ENCODE data around the gene ZYG11B.
"Not testable (repeated sequence)": the region's sequence is repeated elsewhere in the genome, so short reads cannot be mapped to it uniquely, and the experiment has no call there.

The ZYG11B gene

DNA sequence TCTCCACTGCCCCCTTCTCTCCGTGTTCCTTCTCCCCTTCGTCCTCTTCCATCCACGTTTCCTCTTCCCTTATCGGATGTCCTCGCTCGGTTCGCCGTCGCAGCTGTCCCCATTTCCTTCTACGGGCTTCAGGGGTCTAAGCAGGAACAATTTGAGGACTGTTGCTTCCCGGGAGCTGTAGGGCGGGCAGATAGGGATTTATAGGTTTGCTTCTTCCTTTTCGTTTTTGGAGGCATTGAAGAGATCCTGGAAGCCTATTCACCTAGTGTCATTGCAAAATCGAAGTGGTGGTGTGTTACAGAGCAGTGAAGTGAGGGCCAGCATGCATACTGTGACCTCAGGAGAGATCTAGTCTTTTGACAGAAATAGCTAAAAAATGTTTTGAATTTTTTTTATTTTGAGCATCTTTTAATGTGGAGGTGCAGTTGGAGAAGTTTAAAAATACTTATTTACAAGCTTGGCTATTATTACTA, 897 bp downstream of the ZYG11B start:
- DNase-seq (ENCODE audit: low read depth in 2 of 2), result peak in 1 of 2 donors; percentile 20
- H3K4me3 ChIP-seq (replicated peaks in 1 of 2; ENCODE audit: low read depth in 2 of 2, low read length in 2 of 2), result peak overlapping the region; percentile 70 to 81
- TF ChIP-seq, protein P1, sequence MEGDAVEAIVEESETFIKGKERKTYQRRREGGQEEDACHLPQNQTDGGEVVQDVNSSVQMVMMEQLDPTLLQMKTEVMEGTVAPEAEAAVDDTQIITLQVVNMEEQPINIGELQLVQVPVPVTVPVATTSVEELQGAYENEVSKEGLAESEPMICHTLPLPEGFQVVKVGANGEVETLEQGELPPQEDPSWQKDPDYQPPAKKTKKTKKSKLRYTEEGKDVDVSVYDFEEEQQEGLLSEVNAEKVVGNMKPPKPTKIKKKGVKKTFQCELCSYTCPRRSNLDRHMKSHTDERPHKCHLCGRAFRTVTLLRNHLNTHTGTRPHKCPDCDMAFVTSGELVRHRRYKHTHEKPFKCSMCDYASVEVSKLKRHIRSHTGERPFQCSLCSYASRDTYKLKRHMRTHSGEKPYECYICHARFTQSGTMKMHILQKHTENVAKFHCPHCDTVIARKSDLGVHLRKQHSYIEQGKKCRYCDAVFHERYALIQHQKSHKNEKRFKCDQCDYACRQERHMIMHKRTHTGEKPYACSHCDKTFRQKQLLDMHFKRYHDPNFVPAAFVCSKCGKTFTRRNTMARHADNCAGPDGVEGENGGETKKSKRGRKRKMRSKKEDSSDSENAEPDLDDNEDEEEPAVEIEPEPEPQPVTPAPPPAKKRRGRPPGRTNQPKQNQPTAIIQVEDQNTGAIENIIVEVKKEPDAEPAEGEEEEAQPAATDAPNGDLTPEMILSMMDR (IDR thresholded peaks at IDR 0.05; ENCODE audit: low read depth, low read length), result no peak

DNA sequence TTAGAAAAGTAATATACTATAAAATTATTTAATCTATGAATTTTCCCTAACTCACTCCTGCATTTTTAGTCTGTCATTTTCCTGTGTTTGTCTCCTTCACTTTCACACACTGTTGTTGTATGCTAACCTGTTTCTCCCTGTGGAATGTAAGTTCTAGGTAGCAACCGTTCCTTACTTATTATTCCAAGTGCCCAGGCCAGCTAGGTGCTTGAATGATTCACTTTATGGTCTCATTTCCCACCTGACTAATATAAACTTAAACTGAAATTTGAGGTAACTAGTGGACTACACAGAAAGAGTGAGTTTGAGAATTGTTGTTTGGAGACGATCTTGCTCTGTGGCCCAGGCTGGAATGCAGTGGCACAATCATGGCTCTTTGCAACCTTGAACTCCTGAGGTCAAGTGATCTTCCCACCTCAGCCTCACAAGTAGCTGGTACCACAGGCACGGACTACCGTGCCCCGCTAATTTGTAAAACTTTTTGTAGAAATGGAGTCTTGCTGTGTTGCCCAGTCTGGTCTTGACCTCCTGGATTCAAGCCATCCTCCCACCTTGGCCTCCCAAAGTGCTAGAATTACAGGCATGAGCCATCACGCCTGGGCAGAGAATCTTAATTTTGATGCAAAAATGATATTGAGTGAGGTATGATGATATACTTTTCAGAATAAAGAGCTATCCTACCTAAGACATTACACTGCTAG, 1.9 kb downstream of the ZYG11B start:
- DNase-seq (ENCODE audit: low read depth in 2 of 2), result no peak
- no peak overlapping the region for H3K4me3 ChIP-seq (replicated peaks in 1 of 2; ENCODE audit: low read depth in 2 of 2, low read length in 2 of 2)
- TF ChIP-seq, protein P1 (IDR thresholded peaks at IDR 0.05; ENCODE audit: low read depth, low read length), result no peak

- TF ChIP-seq, protein P1 (IDR thresholded peaks at IDR 0.05; ENCODE audit: low read depth, low read length), result no peak
- no peak for DNase-seq (ENCODE audit: low read depth in 2 of 2)
- H3K4me3 ChIP-seq (replicated peaks in 1 of 2; ENCODE audit: low read depth in 2 of 2, low read length in 2 of 2), result no peak overlapping the region
Observed at GRCh38 chr1:52733368-52733767, 7.1 kb downstream of the ZYG11B start.

DNA sequence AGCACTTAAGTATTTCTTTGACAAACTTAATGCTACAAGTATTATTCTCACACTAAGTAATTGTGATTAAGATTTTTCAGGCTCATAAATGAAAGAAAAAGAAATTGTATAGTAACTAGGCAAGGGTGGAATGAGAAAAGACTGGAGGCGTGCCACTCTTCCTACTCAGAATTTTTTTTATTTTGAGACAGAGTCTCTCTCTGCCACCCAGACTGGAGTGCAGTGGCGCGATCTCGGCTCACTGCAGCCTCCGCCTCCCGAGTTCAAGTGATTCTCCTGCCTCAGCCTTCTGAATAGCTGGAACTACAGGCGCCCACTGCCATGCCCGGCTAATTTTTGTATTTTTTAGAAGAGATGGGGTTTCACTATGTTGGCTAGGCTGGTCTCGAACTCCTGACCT, 9.1 kb downstream of the ZYG11B start:
- H3K4me3 ChIP-seq (replicated peaks in 1 of 2; ENCODE audit: low read depth in 2 of 2, low read length in 2 of 2); DNase-seq (ENCODE audit: low read depth in 2 of 2): not testable (repeated sequence)

DNA sequence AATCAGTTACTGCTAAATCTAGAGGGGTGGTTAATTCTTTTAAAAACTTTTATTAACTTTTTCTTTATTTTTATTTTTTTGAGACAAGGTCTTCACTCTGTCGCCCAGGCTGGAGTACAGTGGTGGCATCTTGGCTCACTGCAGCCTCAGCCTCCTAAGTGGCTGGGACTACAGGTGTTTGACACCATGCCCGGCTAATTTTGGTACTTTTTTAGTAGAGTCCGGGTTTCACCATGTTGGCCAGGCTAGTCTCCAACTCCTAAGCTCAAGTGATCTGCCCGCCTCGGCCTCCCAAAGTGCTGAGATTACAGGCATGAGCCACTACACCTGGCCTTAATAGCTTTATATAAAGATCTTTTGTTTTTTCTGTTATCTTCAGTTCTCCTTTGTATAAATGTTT, 11.9 kb downstream of the ZYG11B start:
- DNase-seq (ENCODE audit: low read depth in 2 of 2), result no peak
- TF ChIP-seq, protein P1 (IDR thresholded peaks at IDR 0.05; ENCODE audit: low read depth, low read length), result no peak
- H3K4me3 ChIP-seq (replicated peaks in 1 of 2; ENCODE audit: low read depth in 2 of 2, low read length in 2 of 2), result no peak overlapping the region

DNA sequence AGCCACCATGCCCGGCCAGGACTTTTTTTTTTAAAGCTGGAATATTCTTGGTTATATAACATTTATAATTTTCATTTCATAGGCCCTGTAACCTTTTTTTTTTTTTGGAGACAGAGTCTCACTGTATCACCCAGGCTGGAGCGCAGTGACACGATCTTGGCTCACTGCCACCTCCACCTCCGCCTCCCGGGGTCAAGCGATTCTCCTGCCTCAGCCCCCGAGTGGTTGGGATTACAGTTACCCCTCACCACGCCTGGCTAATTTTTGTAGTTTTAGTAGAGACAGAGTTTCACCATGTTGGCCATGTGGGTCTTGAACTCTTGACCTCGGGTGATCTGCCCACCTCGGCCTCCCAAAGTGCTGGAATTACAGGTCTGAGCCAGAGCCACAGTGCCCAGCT, 12.6 kb downstream of the ZYG11B start:
- no peak for DNase-seq (ENCODE audit: low read depth in 2 of 2)
- TF ChIP-seq, protein P1 (IDR thresholded peaks at IDR 0.05; ENCODE audit: low read depth, low read length), result no peak
- H3K4me3 ChIP-seq (replicated peaks in 1 of 2; ENCODE audit: low read depth in 2 of 2, low read length in 2 of 2), result no peak overlapping the region

- no peak for DNase-seq (ENCODE audit: low read depth in 2 of 2)
- no peak overlapping the region for H3K4me3 ChIP-seq (replicated peaks in 1 of 2; ENCODE audit: low read depth in 2 of 2, low read length in 2 of 2)
- TF ChIP-seq, protein P1 (IDR thresholded peaks at IDR 0.05; ENCODE audit: low read depth, low read length), result no peak
Observed at GRCh38 chr1:52739699-52740467, 13.6 kb downstream of the ZYG11B start.

Data from cardiac fibroblast (primary cell).